Body of pancreas (tissue), 4 donors: Measurements from ENCODE around the gene TAF13.

Experiments used
- POLR2A ChIP-seq, 3 donors: fragments of 450-650 bp; IDR thresholded peaks; one replicate each; pipeline ENCODE4 v1.6.1; 2016; ENCODE audit warnings: antibody characterized with exemption in 3 of 3, mild to moderate bottlenecking in 2 of 3
- TF ChIP-seq, protein P1 (sequence below), 7 experiments: fragments of 450-650 bp in 4 of 7; fragments of 200-600 bp in 3 of 7; sonication (generic) in 3 of 7; IDR thresholded peaks; one replicate each; pipeline ENCODE4 v1.5.1; 2016 to 2019; ENCODE audit warnings: antibody characterized with exemption in 7 of 7

DNA sequence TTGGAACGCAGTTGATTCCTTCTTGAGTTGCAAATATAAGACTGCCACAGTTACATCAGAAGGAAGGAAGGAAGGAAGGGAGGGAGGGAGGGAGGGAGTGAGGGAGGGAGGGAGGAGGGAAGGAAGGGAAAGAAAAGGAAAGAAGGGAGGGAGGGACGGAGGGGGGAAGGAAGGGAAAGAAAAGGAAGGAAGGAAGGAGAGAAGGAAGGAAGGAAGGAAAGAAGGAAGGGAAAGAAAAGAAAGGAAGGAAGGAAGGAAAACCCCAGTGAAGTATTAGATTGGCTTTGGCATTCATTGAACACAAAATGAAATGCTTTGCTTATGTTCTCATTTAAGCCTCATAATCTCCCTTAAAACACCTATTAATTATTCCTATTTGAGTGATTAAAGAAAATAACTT lies 27.5 kb downstream of the TAF13 start:
- TF ChIP-seq, protein P1, sequence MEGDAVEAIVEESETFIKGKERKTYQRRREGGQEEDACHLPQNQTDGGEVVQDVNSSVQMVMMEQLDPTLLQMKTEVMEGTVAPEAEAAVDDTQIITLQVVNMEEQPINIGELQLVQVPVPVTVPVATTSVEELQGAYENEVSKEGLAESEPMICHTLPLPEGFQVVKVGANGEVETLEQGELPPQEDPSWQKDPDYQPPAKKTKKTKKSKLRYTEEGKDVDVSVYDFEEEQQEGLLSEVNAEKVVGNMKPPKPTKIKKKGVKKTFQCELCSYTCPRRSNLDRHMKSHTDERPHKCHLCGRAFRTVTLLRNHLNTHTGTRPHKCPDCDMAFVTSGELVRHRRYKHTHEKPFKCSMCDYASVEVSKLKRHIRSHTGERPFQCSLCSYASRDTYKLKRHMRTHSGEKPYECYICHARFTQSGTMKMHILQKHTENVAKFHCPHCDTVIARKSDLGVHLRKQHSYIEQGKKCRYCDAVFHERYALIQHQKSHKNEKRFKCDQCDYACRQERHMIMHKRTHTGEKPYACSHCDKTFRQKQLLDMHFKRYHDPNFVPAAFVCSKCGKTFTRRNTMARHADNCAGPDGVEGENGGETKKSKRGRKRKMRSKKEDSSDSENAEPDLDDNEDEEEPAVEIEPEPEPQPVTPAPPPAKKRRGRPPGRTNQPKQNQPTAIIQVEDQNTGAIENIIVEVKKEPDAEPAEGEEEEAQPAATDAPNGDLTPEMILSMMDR (IDR thresholded peaks at IDR 0.05): no peak
- no peak for TF ChIP-seq POLR2A (IDR thresholded peaks at IDR 0.05)
